K562 (cell line): Measurements from ENCODE around the gene CHURC1. TPM values are rescaled to one million over a fixed set of nuclear protein-coding genes. Genes with fewer than 3 reads are reported as not detected.

ENCODE experiments used
- E2F3 ChIP-seq: fragments of 250-450 bp; sonication (Bioruptor Pico); IDR thresholded peaks from 2 replicates; pipeline ENCODE4 v1.4.0; 2020; ENCODE audit warnings: mild to moderate bottlenecking
- FOXM1 ChIP-seq, 2 experiments: fragments of 450-650 bp in 1 of 2; sonication (generic) in 1 of 2; formaldehyde crosslinking in 1 of 2; IDR thresholded peaks; 2 replicates each; pipeline versions ENCODE4 v1.6.1 to v1.9.0; 2017 to 2022; ENCODE audit warnings: low read depth in 2 of 2, mild to moderate bottlenecking in 2 of 2, missing genetic modification reagents in 1 of 2, moderate library complexity in 1 of 2
- HMGN3 ChIP-seq: IDR thresholded peaks from 2 replicates; pipeline ENCODE4 v1.6.1; 2011; ENCODE audit warnings: borderline replicate concordance, low read depth, mild to moderate bottlenecking, mixed read lengths, low read length; ENCODE audit not compliant: insufficient read length; ENCODE audit errors: extremely low read depth
- PKNOX1 ChIP-seq: fragments of 450-650 bp; IDR thresholded peaks from 2 replicates; pipeline ENCODE4 v1.6.1; 2016
- POLR2AphosphoS5 ChIP-seq: IDR thresholded peaks from 2 replicates; pipeline ENCODE4 v1.6.1; 2011; ENCODE audit warnings: mild to moderate bottlenecking, low read depth, low read length, moderate library complexity; ENCODE audit not compliant: control insufficient read depth, insufficient read depth
- POLR3A ChIP-seq: IDR thresholded peaks from 2 replicates; pipeline ENCODE4 v1.6.1; 2011; ENCODE audit warnings: borderline replicate concordance, mild to moderate bottlenecking, moderate library complexity; ENCODE audit not compliant: insufficient read length, insufficient read depth; ENCODE audit errors: extremely low read depth
- RFX7 ChIP-seq: fragments of 250-450 bp; sonication (Bioruptor Pico); IDR thresholded peaks from 2 replicates; pipeline ENCODE4 v1.5.1; 2021; ENCODE audit warnings: mild to moderate bottlenecking
- SRSF9 ChIP-seq: fragments of 200-400 bp; formaldehyde crosslinking; IDR thresholded peaks from 2 replicates; pipeline ENCODE4 v1.6.1; 2017; ENCODE audit warnings: low read depth, low read length, borderline replicate concordance
- ZNF449 ChIP-seq: fragments of 250-450 bp; sonication (Bioruptor Pico); IDR thresholded peaks from 2 replicates; pipeline ENCODE4 v1.8.0; 2022; ENCODE audit warnings: moderate library complexity, mild to moderate bottlenecking, inconsistent platforms
- polyA plus RNA-seq, 8 experiments: library from polyadenylated mRNA; depleted of rRNA in 4 of 8; stranded (reverse) in 5 of 8; unstranded in 3 of 8; fragments of >200 nt; fragmentation: Nextera tagmentation in 2 of 8; fragmentation: Illumina TruSeq in 1 of 8; extraction: Ambion mirVana in 2 of 8; extraction: Trizol in 1 of 8; gene quantifications; 2 replicates each; pipeline versions ENCODE4 v1.2.1 to v1.2.3, GENCODE V29; 2011 to 2014; ENCODE audit warnings: inconsistent platforms in 1 of 8, missing spikeins in 1 of 8
- total RNA-seq, 7 experiments: library from RNA; depleted of rRNA in 6 of 7; stranded (reverse); fragments of >200 nt in 6 of 7; fragmentation: Illumina TruSeq in 2 of 7; extraction: Trizol in 2 of 7; gene quantifications; 2 replicates each; pipeline versions ENCODE4 v1.2.1 to v1.2.3, GENCODE V29; 2011 to 2021; ENCODE audit warnings: low replicate concordance in 1 of 7

CHURC1 gene
- total and polyA plus RNA-seq, 9 of the 15 experiments (the other 6 are each of a cell fraction or from before 2014, with no cell fraction given) = 27.3 to 239 (median 45.6) TPM

GRCh38 chr14:64879635-64880220 lies 34.5 kb upstream of the CHURC1 start, which contains the start of gene SPTB (continued):
- no peak for TF ChIP-seq E2F3 (CRISPR knock-in tag)
- peak; percentile 85 for TF ChIP-seq PKNOX1
- TF ChIP-seq SRSF9 = no peak
- TF ChIP-seq POLR3A = no peak
- no peak for TF ChIP-seq FOXM1 (IDR thresholded peaks at IDR 0.05; ENCODE audit: low read depth)
- TF ChIP-seq FOXM1 (CRISPR knock-in tag; IDR thresholded peaks at IDR 0.05; ENCODE audit: low read depth) = no peak
- peak; percentile 82 for TF ChIP-seq POLR2AphosphoS5
- peak; percentile 98 for TF ChIP-seq HMGN3
- no peak for TF ChIP-seq ZNF449 (CRISPR knock-in tag)
- no peak for TF ChIP-seq RFX7 (CRISPR knock-in tag)
